Heart left ventricle (tissue), 13 donors: ENCODE results near the gene MOK.

Experiments used
- POLR2A ChIP-seq, 2 donors: fragments of 450-650 bp; IDR thresholded peaks; one replicate each; pipeline ENCODE4 v1.6.1; 2017; ENCODE audit warnings: antibody characterized with exemption in 2 of 2, mild to moderate bottlenecking in 2 of 2, moderate library complexity in 2 of 2
- TF ChIP-seq, protein P1 (sequence below), 12 donors: fragments of 200-600 bp; sonication (generic) in 4 of 12; IDR thresholded peaks; one replicate each; pipeline versions ENCODE4 v1.5.0 to v1.8.0; 2018 to 2022; ENCODE audit warnings: antibody characterized with exemption in 12 of 12, mild to moderate bottlenecking in 5 of 12
- donor health status: ischemic (EF 13 %, LVEDD 7.1; RV severe dilation, severe dysfunction).
- donor health status: DM: no; HTN: yes; CAD: no.
- donor health status: DM: no; HTN: no; CAD: no.
- donor health status: ischemic (EF 25% LVEDD 6.9; RV normal size, moderate dysfunction).
- donor health status: ischemic (EF 25% LVEDD 5.7; RV mildly dilated, moderate dysfunction).
- donor health status: ischemic (EF 35%, LVEDD 5.7; RV mildly dilated, moderate dysfunction).
- donor health status: nonischemic (EF 11% LVEDD 7.7; RV severe dilation, severe dysfunction).
- donor health status: DM: yes; HTN: yes; CAD: no.
- donor health status: PGD.
- donor health status: ischemic (EF 29% LVEDD 5.4; RV normal size, mild dysfunction).
- donor health status: nonischemic (EF 23%, LVEDD 6.1; RV moderate dilation, normal function).

DNA sequence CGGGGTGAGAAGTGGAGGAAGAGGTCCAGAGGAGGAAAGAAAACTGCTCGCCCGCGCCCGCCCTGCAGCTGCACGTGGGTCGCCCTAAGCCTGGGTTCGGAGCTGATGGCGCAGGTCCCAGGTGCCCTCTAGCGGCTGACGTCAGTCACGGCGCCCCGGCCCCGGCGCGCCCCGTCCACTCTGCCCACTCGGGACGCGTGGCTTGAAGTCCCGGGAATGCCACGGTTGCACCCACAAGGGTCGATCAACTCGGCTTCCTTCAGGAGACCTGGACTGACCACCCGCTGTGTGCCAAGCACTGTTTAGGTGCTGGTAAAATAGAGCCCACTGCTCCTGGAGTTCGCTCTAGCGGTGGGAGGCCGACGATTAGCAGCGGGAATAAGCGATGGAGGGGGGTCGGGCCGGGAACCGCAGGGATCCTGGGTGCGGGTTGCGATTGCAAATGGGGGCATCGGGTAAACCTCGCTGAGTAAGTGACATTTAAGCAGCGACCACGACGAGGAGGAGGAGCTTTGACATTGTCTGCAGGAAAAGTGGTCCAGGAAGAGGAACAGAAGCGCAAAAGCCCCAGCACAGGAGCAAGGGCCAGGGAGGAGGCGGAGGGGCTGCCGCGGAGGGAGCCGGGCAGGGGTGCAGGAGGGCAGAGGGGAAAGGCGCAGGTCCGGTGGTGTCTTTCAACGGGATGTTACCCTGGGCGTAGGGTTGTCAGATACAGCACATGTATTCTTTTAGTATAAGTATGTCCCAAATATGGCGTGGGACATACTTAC is 9.5 kb upstream of the MOK start:
- TF ChIP-seq, protein P1, sequence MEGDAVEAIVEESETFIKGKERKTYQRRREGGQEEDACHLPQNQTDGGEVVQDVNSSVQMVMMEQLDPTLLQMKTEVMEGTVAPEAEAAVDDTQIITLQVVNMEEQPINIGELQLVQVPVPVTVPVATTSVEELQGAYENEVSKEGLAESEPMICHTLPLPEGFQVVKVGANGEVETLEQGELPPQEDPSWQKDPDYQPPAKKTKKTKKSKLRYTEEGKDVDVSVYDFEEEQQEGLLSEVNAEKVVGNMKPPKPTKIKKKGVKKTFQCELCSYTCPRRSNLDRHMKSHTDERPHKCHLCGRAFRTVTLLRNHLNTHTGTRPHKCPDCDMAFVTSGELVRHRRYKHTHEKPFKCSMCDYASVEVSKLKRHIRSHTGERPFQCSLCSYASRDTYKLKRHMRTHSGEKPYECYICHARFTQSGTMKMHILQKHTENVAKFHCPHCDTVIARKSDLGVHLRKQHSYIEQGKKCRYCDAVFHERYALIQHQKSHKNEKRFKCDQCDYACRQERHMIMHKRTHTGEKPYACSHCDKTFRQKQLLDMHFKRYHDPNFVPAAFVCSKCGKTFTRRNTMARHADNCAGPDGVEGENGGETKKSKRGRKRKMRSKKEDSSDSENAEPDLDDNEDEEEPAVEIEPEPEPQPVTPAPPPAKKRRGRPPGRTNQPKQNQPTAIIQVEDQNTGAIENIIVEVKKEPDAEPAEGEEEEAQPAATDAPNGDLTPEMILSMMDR (IDR thresholded peaks at IDR 0.05) = peak; percentile 92 to 99 (median 98)
- no peak for TF ChIP-seq POLR2A (IDR thresholded peaks at IDR 0.05)
